Stimulated activated effector memory CD8-positive, alpha-beta T cell treated with anti-CD3 and anti-CD28 coated beads, Interleukin-12 subunit alpha, Interleukin-12 subunit beta, amount 100 ng/mL, for 72 hours (primary cell): ENCODE data around the gene GMPR2.
"Not testable (repeated sequence)": the region's sequence is repeated elsewhere in the genome, so short reads cannot be mapped to it uniquely, and the experiment has no call there.

ENCODE experiments used
- ATAC-seq: fragments of 150-1000 bp; cut with Tn5 transposase; 2 replicates; pipeline ENCODE4 v1.10.0; 2021
- DNase-seq, 2 donors: peaks; one replicate each; pipeline ENCODE4 v3.0.0; 2021 to 2022; ENCODE audit warnings: low spot score in 2 of 2
- H3K27ac Mint-ChIP-seq: one replicate; pipeline ENCODE4 v1.8.0; 2022; ENCODE audit warnings: mild to moderate bottlenecking, mixed read lengths
- H3K36me3 Mint-ChIP-seq: one replicate; pipeline ENCODE4 v1.8.0; 2022; ENCODE audit warnings: mild to moderate bottlenecking, mixed read lengths
- H3K4me1 Mint-ChIP-seq: one replicate; pipeline ENCODE4 v1.8.0; 2022; ENCODE audit warnings: mixed read lengths
- H3K4me3 Mint-ChIP-seq: one replicate; pipeline ENCODE4 v1.8.0; 2022; ENCODE audit warnings: mild to moderate bottlenecking, mixed read lengths
- H3K9me3 Mint-ChIP-seq: one replicate; pipeline ENCODE4 v1.8.0; 2022; ENCODE audit warnings: mixed read lengths

GMPR2 gene

GRCh38 chr14:24235804-24236688 lies 3.3 kb downstream of the GMPR2 start:
- ATAC-seq (no peak), DNase-seq (no peak)
- peaks cover 70% of the 10 kb centered on the region for H3K4me1 Mint-ChIP-seq
- H3K27ac Mint-ChIP-seq: peak overlapping the region; percentile 84
- H3K36me3 Mint-ChIP-seq: peaks cover 76% of the 10 kb centered on the region
- no peak overlapping the region for H3K4me3 Mint-ChIP-seq
- H3K9me3 Mint-ChIP-seq: no peaks in the 10 kb centered on the region

GRCh38 chr14:24236689-24237462 lies 4.1 kb downstream of the GMPR2 start:
- Mint-ChIP-seq H3K4me3 (no peak overlapping the region), H3K36me3 (peaks cover 81% of the 10 kb centered on the region), H3K4me1 (peaks cover 72% of the 10 kb centered on the region), H3K9me3 (no peaks in the 10 kb centered on the region), H3K27ac (peak overlapping the region; percentile 84)
- ATAC-seq (no peak), DNase-seq (no peak)

GRCh38 chr14:24237463-24237955 lies 4.8 kb downstream of the GMPR2 start:
- H3K27ac Mint-ChIP-seq: peak overlapping the region; percentile 84
- peaks cover 81% of the 10 kb centered on the region for H3K36me3 Mint-ChIP-seq
- H3K4me3 Mint-ChIP-seq: no peak overlapping the region
- ATAC-seq (no peak), DNase-seq (no peak)
- no peaks in the 10 kb centered on the region for H3K9me3 Mint-ChIP-seq
- peaks cover 72% of the 10 kb centered on the region for H3K4me1 Mint-ChIP-seq

GRCh38 chr14:24238123-24238522 lies 5.4 kb downstream of the GMPR2 start:
- no peaks in the 10 kb centered on the region for H3K9me3 Mint-ChIP-seq
- no peak for DNase-seq
- ATAC-seq: no peak
- H3K4me1 Mint-ChIP-seq: peaks cover 79% of the 10 kb centered on the region
- peaks cover 87% of the 10 kb centered on the region for H3K36me3 Mint-ChIP-seq
- H3K4me3 Mint-ChIP-seq: no peak overlapping the region
- H3K27ac Mint-ChIP-seq: peak overlapping the region; percentile 84

GRCh38 chr14:24238527-24239037 lies 5.9 kb downstream of the GMPR2 start:
- DNase-seq (no peak), ATAC-seq (no peak)
- Mint-ChIP-seq H3K36me3 (peaks cover 89% of the 10 kb centered on the region), H3K27ac (peak overlapping the region; percentile 84), H3K9me3 (no peaks in the 10 kb centered on the region), H3K4me3 (no peak overlapping the region), H3K4me1 (peaks cover 80% of the 10 kb centered on the region)

GRCh38 chr14:24240110-24240918 lies 7.6 kb downstream of the GMPR2 start:
- peaks cover 76% of the 10 kb centered on the region for H3K36me3 Mint-ChIP-seq
- ATAC-seq: no peak
- peaks cover 76% of the 10 kb centered on the region for H3K4me1 Mint-ChIP-seq
- H3K4me3 Mint-ChIP-seq: peak overlapping the region; percentile 91
- no peak for DNase-seq
- peak overlapping the region; percentile 84 for H3K27ac Mint-ChIP-seq
- H3K9me3 Mint-ChIP-seq: no peaks in the 10 kb centered on the region

GRCh38 chr14:24241829-24242443 lies 9.2 kb downstream of the GMPR2 start:
- ATAC-seq (peak; percentile 88), DNase-seq (no peak)
- Mint-ChIP-seq H3K9me3 (no peaks in the 10 kb centered on the region), H3K36me3 (peaks cover 62% of the 10 kb centered on the region), H3K27ac (peak overlapping the region; percentile 98), H3K4me3 (peak overlapping the region; percentile 91), H3K4me1 (peaks cover 67% of the 10 kb centered on the region)

- H3K4me1 Mint-ChIP-seq: peaks cover 63% of the 10 kb centered on the region
- peaks cover 47% of the 10 kb centered on the region for H3K36me3 Mint-ChIP-seq
- peak overlapping the region; percentile 98 for H3K27ac Mint-ChIP-seq
- ATAC-seq (no peak), DNase-seq (no peak)
- peak overlapping the region; percentile 91 for H3K4me3 Mint-ChIP-seq
- no peaks in the 10 kb centered on the region for H3K9me3 Mint-ChIP-seq
These were observed 10.7 kb downstream of the GMPR2 start for GRCh38 chr14:24243336-24243836.

- peak overlapping the region; percentile 84 for H3K27ac Mint-ChIP-seq
- H3K9me3 Mint-ChIP-seq, DNase-seq, ATAC-seq, H3K4me3 Mint-ChIP-seq: not testable (repeated sequence)
- H3K4me1 Mint-ChIP-seq: peaks cover 56% of the 10 kb centered on the region
- H3K36me3 Mint-ChIP-seq: peaks cover 28% of the 10 kb centered on the region
These were observed 12.6 kb downstream of the GMPR2 start for GRCh38 chr14:24245350-24245749.

GRCh38 chr14:24246765-24247212 lies 14.1 kb downstream of the GMPR2 start:
- peaks cover 50% of the 10 kb centered on the region for H3K4me1 Mint-ChIP-seq
- peak overlapping the region; percentile 88 for H3K27ac Mint-ChIP-seq
- peak in 1 of 2 donors; percentile 66 for DNase-seq
- H3K9me3 Mint-ChIP-seq: no peaks in the 10 kb centered on the region
- peak; percentile 35 for ATAC-seq
- H3K4me3 Mint-ChIP-seq: peak overlapping the region; percentile 37
- H3K36me3 Mint-ChIP-seq: peaks cover 15% of the 10 kb centered on the region

- DNase-seq (no peak), ATAC-seq (no peak)
- Mint-ChIP-seq H3K4me1 (peaks cover 50% of the 10 kb centered on the region), H3K36me3 (peaks cover 8% of the 10 kb centered on the region), H3K4me3 (peak overlapping the region; percentile 37), H3K9me3 (no peaks in the 10 kb centered on the region), H3K27ac (peak overlapping the region; percentile 88)
These were observed 14.7 kb downstream of the GMPR2 start for GRCh38 chr14:24247422-24247821.

GRCh38 chr14:24249230-24250021 lies 16.7 kb downstream of the GMPR2 start:
- peaks cover 34% of the 10 kb centered on the region for H3K4me1 Mint-ChIP-seq
- no peak overlapping the region for H3K4me3 Mint-ChIP-seq

GRCh38 chr14:24250354-24250753 lies 17.6 kb downstream of the GMPR2 start:
- DNase-seq (no peak), ATAC-seq (no peak)
- peak overlapping the region; percentile 65 for H3K27ac Mint-ChIP-seq
- peaks cover 29% of the 10 kb centered on the region for H3K4me1 Mint-ChIP-seq
- H3K36me3 Mint-ChIP-seq: peaks cover 4% of the 10 kb centered on the region
- H3K4me3 Mint-ChIP-seq: no peak overlapping the region
- no peaks in the 10 kb centered on the region for H3K9me3 Mint-ChIP-seq

More at GRCh38 chr14:24249230-24250021, 16.7 kb downstream of the GMPR2 start:
- H3K27ac Mint-ChIP-seq: peak overlapping the region; percentile 65
- no peaks in the 10 kb centered on the region for H3K36me3 Mint-ChIP-seq
- no peaks in the 10 kb centered on the region for H3K9me3 Mint-ChIP-seq
- ATAC-seq: no peak
- DNase-seq: no peak
